ENCODE results near the gene OTUB2.

Gene OTUB2

GRCh38 chr14:94029671-94030203 lies 3.6 kb downstream of the OTUB2 start:
- TF ChIP-seq CTCF (conservative IDR thresholded peaks at IDR 0.05): no peak
- no peak overlapping the region for H3K27ac ChIP-seq

GRCh38 chr14:94030571-94030970 lies 4.4 kb downstream of the OTUB2 start:
- TF ChIP-seq CTCF (conservative IDR thresholded peaks at IDR 0.05): no peak
- H3K27ac ChIP-seq: no peak overlapping the region

- no peak overlapping the region for H3K27ac ChIP-seq
- no peak for TF ChIP-seq CTCF (conservative IDR thresholded peaks at IDR 0.05)
These were observed 5.2 kb downstream of the OTUB2 start for GRCh38 chr14:94031161-94031882.

- no peak for TF ChIP-seq CTCF (conservative IDR thresholded peaks at IDR 0.05)
These were observed 5.7 kb downstream of the OTUB2 start for GRCh38 chr14:94031883-94032279.

GRCh38 chr14:94034886-94035285 lies 8.7 kb downstream of the OTUB2 start:
- no peak for TF ChIP-seq CTCF (conservative IDR thresholded peaks at IDR 0.05)
- H3K27ac ChIP-seq: no peak overlapping the region

More at GRCh38 chr14:94031883-94032279, 5.7 kb downstream of the OTUB2 start:
- no peak overlapping the region for H3K27ac ChIP-seq

GRCh38 chr14:94036313-94037167 lies 10.4 kb downstream of the OTUB2 start:
- TF ChIP-seq CTCF (conservative IDR thresholded peaks at IDR 0.05): peak; percentile 87
- no peak overlapping the region for H3K27ac ChIP-seq

- no peak overlapping the region for H3K27ac ChIP-seq
- no peak for TF ChIP-seq CTCF (conservative IDR thresholded peaks at IDR 0.05)
These were observed 11.8 kb downstream of the OTUB2 start for GRCh38 chr14:94037954-94038353.
